Uterus (tissue), 2 donors: Measurements from ENCODE around the gene MAML2.

ENCODE experiments used
- POLR2A ChIP-seq, 2 donors: fragments of 450-650 bp; IDR thresholded peaks; one replicate each; pipeline ENCODE4 v1.6.1; 2016; ENCODE audit warnings: antibody characterized with exemption in 2 of 2, mild to moderate bottlenecking in 1 of 2, moderate library complexity in 1 of 2
- TF ChIP-seq, protein P1 (sequence below), 4 experiments: fragments of 200-600 bp in 2 of 4; fragments of 450-650 bp in 2 of 4; sonication (generic) in 2 of 4; IDR thresholded peaks; one replicate each; pipeline ENCODE4 v1.5.1; 2016 to 2019; ENCODE audit warnings: antibody characterized with exemption in 4 of 4, mild to moderate bottlenecking in 2 of 4, moderate library complexity in 1 of 4

DNA sequence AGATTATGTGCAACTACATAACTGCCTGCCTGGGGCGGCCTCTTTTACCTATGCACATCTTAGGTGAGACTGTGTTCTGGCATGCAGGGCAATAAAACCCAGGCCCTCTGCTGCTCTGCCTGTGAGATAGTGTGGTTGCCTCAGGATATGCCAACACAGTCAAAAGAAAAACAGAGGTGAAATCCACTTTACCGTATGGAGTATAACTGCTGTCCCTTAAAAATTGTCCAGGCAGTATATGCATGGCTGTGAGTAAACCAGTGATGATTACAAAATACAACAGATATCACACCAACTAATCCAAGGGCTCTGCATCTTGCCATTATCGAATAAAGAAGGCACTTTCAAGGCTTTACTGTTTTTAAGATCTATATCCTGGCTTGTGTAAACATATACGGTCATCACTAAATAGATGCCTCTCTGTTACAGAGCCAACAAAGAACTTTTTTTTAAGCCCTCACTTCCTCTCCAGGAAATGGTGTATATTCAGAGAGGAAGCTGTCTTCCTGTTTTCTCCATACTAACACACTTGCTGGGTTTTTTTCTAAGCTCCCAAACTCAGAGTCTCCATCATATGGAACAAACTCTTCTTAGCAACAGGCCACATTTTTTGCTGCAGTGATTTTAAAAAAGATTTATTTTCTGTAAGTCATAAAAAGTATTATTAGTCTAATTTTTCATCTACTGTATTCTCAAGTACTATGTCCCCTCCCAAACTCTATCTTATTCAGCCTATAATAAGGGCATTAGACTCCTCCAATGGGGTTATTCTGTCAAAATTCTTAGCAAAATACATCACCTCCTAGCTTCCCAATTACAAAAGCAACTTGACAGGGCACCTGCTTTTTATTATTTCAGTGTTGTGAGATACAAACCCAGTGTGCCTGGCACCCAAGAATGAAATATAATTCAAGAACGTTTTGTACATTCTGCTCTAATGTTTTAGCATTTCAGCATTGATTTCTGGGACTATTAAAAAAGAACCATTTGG, 135.2 kb downstream of the MAML2 start:
- TF ChIP-seq, protein P1, sequence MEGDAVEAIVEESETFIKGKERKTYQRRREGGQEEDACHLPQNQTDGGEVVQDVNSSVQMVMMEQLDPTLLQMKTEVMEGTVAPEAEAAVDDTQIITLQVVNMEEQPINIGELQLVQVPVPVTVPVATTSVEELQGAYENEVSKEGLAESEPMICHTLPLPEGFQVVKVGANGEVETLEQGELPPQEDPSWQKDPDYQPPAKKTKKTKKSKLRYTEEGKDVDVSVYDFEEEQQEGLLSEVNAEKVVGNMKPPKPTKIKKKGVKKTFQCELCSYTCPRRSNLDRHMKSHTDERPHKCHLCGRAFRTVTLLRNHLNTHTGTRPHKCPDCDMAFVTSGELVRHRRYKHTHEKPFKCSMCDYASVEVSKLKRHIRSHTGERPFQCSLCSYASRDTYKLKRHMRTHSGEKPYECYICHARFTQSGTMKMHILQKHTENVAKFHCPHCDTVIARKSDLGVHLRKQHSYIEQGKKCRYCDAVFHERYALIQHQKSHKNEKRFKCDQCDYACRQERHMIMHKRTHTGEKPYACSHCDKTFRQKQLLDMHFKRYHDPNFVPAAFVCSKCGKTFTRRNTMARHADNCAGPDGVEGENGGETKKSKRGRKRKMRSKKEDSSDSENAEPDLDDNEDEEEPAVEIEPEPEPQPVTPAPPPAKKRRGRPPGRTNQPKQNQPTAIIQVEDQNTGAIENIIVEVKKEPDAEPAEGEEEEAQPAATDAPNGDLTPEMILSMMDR (IDR thresholded peaks at IDR 0.05): no peak
- TF ChIP-seq POLR2A (IDR thresholded peaks at IDR 0.05): no peak
